Adrenal gland (tissue), 12 donors: Measurements from ENCODE around the gene ENTHD1. TPM values are rescaled to one million over a fixed set of nuclear protein-coding genes. Genes with fewer than 3 reads are reported as not detected.
A peak's percentile ranks its signal among the peaks of the same experiment; 100 is the strongest.

Experiments used
- DNase-seq, 7 donors: peaks; one replicate each; pipeline ENCODE4 v3.0.0-alpha.2; 2019 to 2020
- H3K27ac ChIP-seq, 5 donors: fragments of 200-600 bp; sonication (generic) in 4 of 5; 1 replicate in 3 of 5; 2 replicates in 2 of 5; pipeline versions ENCODE4 v1.5.1 to v1.8.0; 2016 to 2020; ENCODE audit warnings: mild to moderate bottlenecking in 1 of 5
- H3K27me3 ChIP-seq: fragments of 200-600 bp; 2 replicates; pipeline ENCODE4 v1.8.0; 2021
- H3K36me3 ChIP-seq, 2 donors: fragments of 200-600 bp; replicated peaks in 1 of 2; 1 replicate in 1 of 2; 2 replicates in 1 of 2; pipeline versions ENCODE4 v1.5.1 to v1.8.0; 2018 to 2022
- H3K4me1 ChIP-seq, 2 donors: fragments of 200-600 bp; replicated peaks in 1 of 2; 1 replicate in 1 of 2; 2 replicates in 1 of 2; pipeline versions ENCODE4 v1.5.1 to v1.8.0; 2018 to 2021
- H3K4me3 ChIP-seq, 4 donors: fragments of 200-600 bp; sonication (generic) in 3 of 4; one replicate each; pipeline ENCODE4 v1.5.1; 2016 to 2018
- H3K9me3 ChIP-seq, 3 donors: fragments of 200-600 bp; sonication (generic) in 1 of 3; replicated peaks in 1 of 3; 1 replicate in 2 of 3; 2 replicates in 1 of 3; pipeline versions ENCODE4 v1.5.1 to v1.8.0; 2016 to 2021
- POLR2A ChIP-seq, 2 donors: fragments of 450-650 bp; IDR thresholded peaks; one replicate each; pipeline ENCODE4 v1.6.1; 2017; ENCODE audit warnings: antibody characterized with exemption in 2 of 2, mild to moderate bottlenecking in 2 of 2, moderate library complexity in 1 of 2
- WGBS, 4 donors: extraction: QIAGEN DNeasy Blood & Tissue Kit in 2 of 4; methylation state at CpG; one replicate each; pipeline versions ENCODE4 v1.1.5 to v1.1.7; 2013 to 2017; 5-methylcytosine and 5-hydroxymethylcytosine counted together
- intact Hi-C, 2 donors: fragments of 100-400 bp; cut with DNase I; formaldehyde crosslinking; loops; one replicate each; pipeline versions ENCODE4 v1.14.1 to v1.15.0; 2022 to 2023
- polyA plus RNA-seq, 3 donors: library from polyadenylated mRNA; stranded (reverse); fragments of 200-250 nt in 2 of 3; fragments of 350-450 nt in 1 of 3; fragmentation: Illumina TruSeq in 1 of 3; extraction: RNeasy Lipid Tissue Mini Kit (QIAGEN cat#74804) in 1 of 3; gene quantifications; one replicate each; pipeline ENCODE4 v1.2.3, GENCODE V29; 2013 to 2014
- total RNA-seq, 9 donors: library from RNA; depleted of rRNA in 4 of 9; stranded (reverse); fragments of >200 nt in 4 of 9; fragments of 120-200 nt in 1 of 9; fragmentation: NEBNext Ultra II Directional in 1 of 9; extraction: Animal tissue kit (Norgen Biotek cat#: 25700) in 1 of 9; gene quantifications; one replicate each; pipeline versions ENCODE4 v1.1.0 to v1.2.4, GENCODE V29; 2013 to 2023
- TF ChIP-seq, protein P1 (sequence below), 6 experiments: fragments of 450-650 bp in 4 of 6; fragments of 200-600 bp in 2 of 6; sonication (generic) in 1 of 6; IDR thresholded peaks; 1 replicate in 5 of 6; 2 replicates in 1 of 6; pipeline versions ENCODE4 v1.5.1 to v1.8.0; 2016 to 2021; ENCODE audit warnings: antibody characterized with exemption in 6 of 6, mild to moderate bottlenecking in 2 of 6, moderate library complexity in 1 of 6
- donor health status: healthy with polysubstance abuse.
- donor health status: Bipolar disorder and iron deficiency.
- donor health status: DM: yes; HTN: yes; CAD: no.
- donor health status: DM: no; HTN: no; CAD: no.
- donor health status: DM: no; HTN: no; CAD: no.
- donor health status: DM: yes; HTN: yes; CAD: no.

ENTHD1 gene
- total and polyA plus RNA-seq, 12 donors: 0.07 TPM; not detected in 11

DNA sequence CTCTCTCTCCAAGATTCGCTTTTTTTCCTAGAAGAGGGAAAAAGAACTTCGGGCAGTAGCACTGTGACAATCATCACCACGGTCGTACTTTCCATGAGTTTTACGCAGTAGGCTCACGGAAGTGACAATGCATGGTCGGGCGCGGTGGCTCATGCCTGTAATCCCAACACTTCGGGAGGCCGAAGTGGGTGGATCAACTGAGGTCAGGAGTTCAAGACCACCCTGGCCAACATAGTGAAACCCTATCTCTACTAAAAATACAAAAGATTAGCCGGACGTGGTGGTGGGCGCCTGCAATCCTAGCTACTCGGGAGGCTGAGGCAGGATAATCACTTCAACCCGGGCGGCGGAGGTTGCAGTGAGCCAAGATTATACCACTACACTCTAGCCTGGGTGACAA is 30.7 kb upstream of the ENTHD1 start:
- Histone ChIP-seq H3K27ac (no peak overlapping the region), H3K36me3 (no peaks in the 10 kb centered on the region), H3K4me3 (no peak overlapping the region), H3K4me1 (no peaks in the 10 kb centered on the region), H3K27me3 (peaks cover 19% of the 10 kb centered on the region), H3K9me3 (no peaks in the 10 kb centered on the region)
- TF ChIP-seq, protein P1, sequence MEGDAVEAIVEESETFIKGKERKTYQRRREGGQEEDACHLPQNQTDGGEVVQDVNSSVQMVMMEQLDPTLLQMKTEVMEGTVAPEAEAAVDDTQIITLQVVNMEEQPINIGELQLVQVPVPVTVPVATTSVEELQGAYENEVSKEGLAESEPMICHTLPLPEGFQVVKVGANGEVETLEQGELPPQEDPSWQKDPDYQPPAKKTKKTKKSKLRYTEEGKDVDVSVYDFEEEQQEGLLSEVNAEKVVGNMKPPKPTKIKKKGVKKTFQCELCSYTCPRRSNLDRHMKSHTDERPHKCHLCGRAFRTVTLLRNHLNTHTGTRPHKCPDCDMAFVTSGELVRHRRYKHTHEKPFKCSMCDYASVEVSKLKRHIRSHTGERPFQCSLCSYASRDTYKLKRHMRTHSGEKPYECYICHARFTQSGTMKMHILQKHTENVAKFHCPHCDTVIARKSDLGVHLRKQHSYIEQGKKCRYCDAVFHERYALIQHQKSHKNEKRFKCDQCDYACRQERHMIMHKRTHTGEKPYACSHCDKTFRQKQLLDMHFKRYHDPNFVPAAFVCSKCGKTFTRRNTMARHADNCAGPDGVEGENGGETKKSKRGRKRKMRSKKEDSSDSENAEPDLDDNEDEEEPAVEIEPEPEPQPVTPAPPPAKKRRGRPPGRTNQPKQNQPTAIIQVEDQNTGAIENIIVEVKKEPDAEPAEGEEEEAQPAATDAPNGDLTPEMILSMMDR (IDR thresholded peaks at IDR 0.05): no peak
- TF ChIP-seq POLR2A (IDR thresholded peaks at IDR 0.05): no peak
- 91 to 93% (median 93%) methylated on average over 16 to 18 of the region's 18 CpGs for WGBS, 4 donors
- no peak for DNase-seq
- intact Hi-C loops: no loop called here

GRCh38 chr22:39923696-39924095 is 30.1 kb upstream of the ENTHD1 start:
- H3K27ac ChIP-seq: no peak overlapping the region
- peaks cover 19% of the 10 kb centered on the region for H3K27me3 ChIP-seq
- DNase-seq: no peak
- no peak for TF ChIP-seq POLR2A (IDR thresholded peaks at IDR 0.05)
- TF ChIP-seq, protein P1 (IDR thresholded peaks at IDR 0.05): no peak
- WGBS, 4 donors: 67 to 74% (median 71%) methylated on average over 5 of the region's 5 CpGs
- H3K9me3 ChIP-seq: no peaks in the 10 kb centered on the region
- H3K4me1 ChIP-seq: no peaks in the 10 kb centered on the region
- intact Hi-C loops: no loop called here
- H3K36me3 ChIP-seq: no peaks in the 10 kb centered on the region
- H3K4me3 ChIP-seq: no peak overlapping the region

DNA sequence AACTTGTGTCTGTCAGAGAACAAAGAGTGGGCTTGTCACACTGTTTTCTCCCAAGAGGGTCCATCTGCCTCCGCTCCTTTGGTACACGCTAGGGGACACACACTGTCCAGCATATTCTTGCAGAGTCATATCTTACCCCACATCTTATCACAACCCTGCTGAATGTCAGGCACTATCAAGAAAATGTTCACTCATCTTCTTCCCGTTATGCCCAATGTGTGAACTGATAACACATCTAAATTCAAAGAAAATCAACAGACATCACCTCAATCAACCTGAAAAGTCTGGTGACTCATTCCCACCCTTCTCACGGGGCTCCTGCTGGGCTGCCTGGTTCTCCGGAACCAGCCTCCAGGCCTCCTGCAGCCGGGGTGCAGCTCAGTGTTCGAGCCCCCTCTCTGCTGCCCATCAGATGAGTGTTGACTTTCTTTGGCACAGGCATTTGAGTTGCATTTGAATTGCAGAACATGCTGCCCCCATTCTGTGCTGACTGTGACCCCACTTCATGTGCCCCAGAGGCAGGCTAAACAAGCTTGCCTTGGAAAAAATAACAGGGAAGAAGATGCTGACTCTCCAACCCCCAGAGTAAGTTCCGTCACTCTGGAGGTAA is 26.7 kb upstream of the ENTHD1 start:
- WGBS, 4 donors: 79 to 85% (median 84%) methylated on average over 7 to 8 of the region's 8 CpGs
- intact Hi-C loops: no loop called here
- Histone ChIP-seq H3K4me1 (peaks cover 0 to 6% of the 10 kb centered on the region in 2 donors), H3K27me3 (peaks cover 1% of the 10 kb centered on the region), H3K9me3 (no peaks in the 10 kb centered on the region), H3K27ac (no peak overlapping the region), H3K4me3 (no peak overlapping the region), H3K36me3 (no peaks in the 10 kb centered on the region)
- DNase-seq: no peak
- TF ChIP-seq, protein P1 (IDR thresholded peaks at IDR 0.05): no peak
- TF ChIP-seq POLR2A (IDR thresholded peaks at IDR 0.05): no peak

GRCh38 chr22:39917776-39918495 is 24.4 kb upstream of the ENTHD1 start:
- no peak overlapping the region for H3K4me3 ChIP-seq
- 55 to 62% (median 59%) methylated on average over 12 of the region's 12 CpGs for WGBS, 4 donors
- intact Hi-C loops: no loop called here
- peaks cover 0 to 6% of the 10 kb centered on the region in 2 donors for H3K4me1 ChIP-seq
- no peaks in the 10 kb centered on the region for H3K27me3 ChIP-seq
- H3K36me3 ChIP-seq: no peaks in the 10 kb centered on the region
- peak in 1 of 7 donors; percentile 10 for DNase-seq
- TF ChIP-seq, protein P1 (IDR thresholded peaks at IDR 0.05): no peak
- TF ChIP-seq POLR2A (IDR thresholded peaks at IDR 0.05): no peak
- no peaks in the 10 kb centered on the region for H3K9me3 ChIP-seq
- no peak overlapping the region for H3K27ac ChIP-seq
